ENCODE data around the gene LHFPL3.
"Not testable (repeated sequence)": the region's sequence is repeated elsewhere in the genome, so short reads cannot be mapped to it uniquely, and the experiment has no call there.

LHFPL3 gene

GRCh38 chr7:104677587-104677986 lies 349.2 kb downstream of the LHFPL3 start:
- no peak for DNase-seq (ENCODE audit: low read depth)
- TF ChIP-seq CTCF (conservative IDR thresholded peaks at IDR 0.05; ENCODE audit: low read depth, low read length), result no peak
- H3K4me3 ChIP-seq (ENCODE audit: low read depth, low read length), result no peak overlapping the region

- H3K4me3 ChIP-seq (ENCODE audit: low read depth, low read length), result no peak overlapping the region
- TF ChIP-seq CTCF (conservative IDR thresholded peaks at IDR 0.05; ENCODE audit: low read depth, low read length), result no peak
- DNase-seq (ENCODE audit: low read depth), result no peak
Measured at GRCh38 chr7:104679085-104679484, 350.7 kb downstream of the LHFPL3 start.

- no peak for TF ChIP-seq CTCF (conservative IDR thresholded peaks at IDR 0.05; ENCODE audit: low read depth, low read length)
- no peak overlapping the region for H3K4me3 ChIP-seq (ENCODE audit: low read depth, low read length)
- no peak for DNase-seq (ENCODE audit: low read depth)
Measured at GRCh38 chr7:104686286-104686685, 357.9 kb downstream of the LHFPL3 start.

- TF ChIP-seq CTCF (conservative IDR thresholded peaks at IDR 0.05; ENCODE audit: low read depth, low read length), result no peak
- H3K4me3 ChIP-seq (ENCODE audit: low read depth, low read length), result no peak overlapping the region
- DNase-seq (ENCODE audit: low read depth), result no peak
Measured at GRCh38 chr7:104694710-104695109, 366.3 kb downstream of the LHFPL3 start.

- TF ChIP-seq CTCF (conservative IDR thresholded peaks at IDR 0.05; ENCODE audit: low read depth, low read length), result no peak
- no peak for DNase-seq (ENCODE audit: low read depth)
Measured at GRCh38 chr7:104695563-104695962, 367.2 kb downstream of the LHFPL3 start.

GRCh38 chr7:104700336-104700735 lies 371.9 kb downstream of the LHFPL3 start:
- no peak overlapping the region for H3K4me3 ChIP-seq (ENCODE audit: low read depth, low read length)
- TF ChIP-seq CTCF (conservative IDR thresholded peaks at IDR 0.05; ENCODE audit: low read depth, low read length), result no peak
- DNase-seq (ENCODE audit: low read depth), result no peak

More at GRCh38 chr7:104695563-104695962, 367.2 kb downstream of the LHFPL3 start:
- H3K4me3 ChIP-seq (ENCODE audit: low read depth, low read length), result no peak overlapping the region

- not testable (repeated sequence) for H3K4me3 ChIP-seq (ENCODE audit: low read depth, low read length); DNase-seq (ENCODE audit: low read depth)
Measured at GRCh38 chr7:104721027-104721426, 392.6 kb downstream of the LHFPL3 start.

GRCh38 chr7:104723001-104723400 lies 394.6 kb downstream of the LHFPL3 start:
- no peak for TF ChIP-seq CTCF (conservative IDR thresholded peaks at IDR 0.05; ENCODE audit: low read depth, low read length)
- DNase-seq (ENCODE audit: low read depth), result no peak
- no peak overlapping the region for H3K4me3 ChIP-seq (ENCODE audit: low read depth, low read length)
